Astrocyte (in vitro differentiated cells and primary cell): ENCODE measurements around the gene COA1.

Experiments
- CTCF ChIP-seq: IDR thresholded peaks from 2 replicates; pipeline ENCODE4 v1.5.1; 2011; ENCODE audit warnings: low read depth, mild to moderate bottlenecking, inconsistent platforms, low read length, moderate library complexity; ENCODE audit not compliant: insufficient read depth
- EZH2 ChIP-seq: IDR thresholded peaks from 2 replicates; pipeline ENCODE4 v1.6.1; 2012; ENCODE audit warnings: mild to moderate bottlenecking, low read length, inconsistent platforms; ENCODE audit not compliant: insufficient read depth

- no peak for TF ChIP-seq CTCF
- TF ChIP-seq EZH2 = no peak
These were observed 137.0 kb downstream of the COA1 start for GRCh38 chr7:43592326-43592725.
